Raji (cell line): ENCODE data around the gene CERS6.

ENCODE experiments used
- POLR2A ChIP-seq: IDR thresholded peaks from 2 replicates; pipeline ENCODE4 v1.6.1; 2011; ENCODE audit warnings: low read depth, low read length, control low read depth; ENCODE audit not compliant: insufficient read depth

CERS6 gene

GRCh38 chr2:168480825-168481585 is 24.9 kb downstream of the CERS6 start:
- no peak for TF ChIP-seq POLR2A

GRCh38 chr2:168482269-168482668 is 26.2 kb downstream of the CERS6 start:
- TF ChIP-seq POLR2A: no peak

- TF ChIP-seq POLR2A: no peak
Measured at GRCh38 chr2:168482952-168483831, 27.1 kb downstream of the CERS6 start.

GRCh38 chr2:168486477-168486876 is 30.4 kb downstream of the CERS6 start:
- TF ChIP-seq POLR2A: no peak

GRCh38 chr2:168490015-168490874 is 34.2 kb downstream of the CERS6 start:
- no peak for TF ChIP-seq POLR2A

- no peak for TF ChIP-seq POLR2A
Measured at GRCh38 chr2:168490946-168491605, 35.0 kb downstream of the CERS6 start.

- TF ChIP-seq POLR2A: no peak
Measured at GRCh38 chr2:168494190-168494711, 38.2 kb downstream of the CERS6 start.

- no peak for TF ChIP-seq POLR2A
Measured at GRCh38 chr2:168495524-168495923, 39.5 kb downstream of the CERS6 start.

GRCh38 chr2:168496906-168497305 is 40.8 kb downstream of the CERS6 start:
- no peak for TF ChIP-seq POLR2A

- no peak for TF ChIP-seq POLR2A
Measured at GRCh38 chr2:168499500-168499899, 43.4 kb downstream of the CERS6 start.

- TF ChIP-seq POLR2A: no peak
Measured at GRCh38 chr2:168500516-168500915, 44.4 kb downstream of the CERS6 start.

- no peak for TF ChIP-seq POLR2A
Measured at GRCh38 chr2:168501466-168502065, 45.5 kb downstream of the CERS6 start.

- no peak for TF ChIP-seq POLR2A
Measured at GRCh38 chr2:168503901-168504300, 47.8 kb downstream of the CERS6 start.

- TF ChIP-seq POLR2A: no peak
Measured at GRCh38 chr2:168504323-168504722, 48.3 kb downstream of the CERS6 start.
